Measurements from ENCODE around the gene GDF10.

Gene GDF10

GRCh38 chr10:47276576-47277351, 23.2 kb upstream of the GDF10 start:
- Histone ChIP-seq H3K27me3 (ENCODE audit: control insufficient read depth in 1 of 2, insufficient read depth in 2 of 2, low read length in 2 of 2) (no peaks in the 10 kb centered on the region), H3K9me3 (ENCODE audit: low read length) (no peaks in the 10 kb centered on the region), H3K9ac (ENCODE audit: low read length) (no peak overlapping the region), H3K27ac (ENCODE audit: low read depth, low read length) (no peak overlapping the region), H3K36me3 (ENCODE audit: insufficient read depth, low read length) (no peaks in the 10 kb centered on the region), H3K4me3 (ENCODE audit: low read depth in 1 of 2, low read length in 2 of 2) (no peak overlapping the region), H3K4me1 (ENCODE audit: insufficient read depth, low read length) (no peaks in the 10 kb centered on the region)

- no peaks in the 10 kb centered on the region for H3K27me3 ChIP-seq (ENCODE audit: control insufficient read depth in 1 of 2, insufficient read depth in 2 of 2, low read length in 2 of 2)
- H3K4me3 ChIP-seq (ENCODE audit: low read depth in 1 of 2, low read length in 2 of 2) = no peak overlapping the region
- no peaks in the 10 kb centered on the region for H3K36me3 ChIP-seq (ENCODE audit: insufficient read depth, low read length)
- no peak overlapping the region for H3K9ac ChIP-seq (ENCODE audit: low read length)
- no peaks in the 10 kb centered on the region for H3K9me3 ChIP-seq (ENCODE audit: low read length)
- no peak overlapping the region for H3K27ac ChIP-seq (ENCODE audit: low read depth, low read length)
- no peaks in the 10 kb centered on the region for H3K4me1 ChIP-seq (ENCODE audit: insufficient read depth, low read length)
Measured at GRCh38 chr10:47277352-47278151, 22.4 kb upstream of the GDF10 start.

DNA sequence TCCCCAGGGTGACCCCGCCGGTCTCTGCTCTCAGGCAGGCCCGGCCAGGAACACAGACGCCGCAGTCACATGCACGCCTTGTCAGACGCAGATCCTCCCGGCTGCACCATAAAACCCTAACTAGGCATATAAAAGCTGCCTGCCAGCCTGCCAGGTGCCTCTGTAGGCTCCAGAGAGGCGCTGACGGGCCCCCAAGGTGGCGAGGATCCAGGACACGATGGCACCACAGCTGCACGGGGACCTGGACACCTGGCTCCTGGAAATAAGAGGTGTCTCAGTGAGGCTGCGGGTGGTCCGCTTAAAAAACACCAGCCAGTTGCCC, 21.9 kb upstream of the GDF10 start:
- no peak overlapping the region for H3K27ac ChIP-seq (ENCODE audit: low read depth, low read length)
- no peaks in the 10 kb centered on the region for H3K9me3 ChIP-seq (ENCODE audit: low read length)
- H3K4me3 ChIP-seq (ENCODE audit: low read depth in 1 of 2, low read length in 2 of 2) = no peak overlapping the region
- no peaks in the 10 kb centered on the region for H3K27me3 ChIP-seq (ENCODE audit: control insufficient read depth in 1 of 2, insufficient read depth in 2 of 2, low read length in 2 of 2)
- no peaks in the 10 kb centered on the region for H3K36me3 ChIP-seq (ENCODE audit: insufficient read depth, low read length)
- no peak overlapping the region for H3K9ac ChIP-seq (ENCODE audit: low read length)
- H3K4me1 ChIP-seq (ENCODE audit: insufficient read depth, low read length) = no peaks in the 10 kb centered on the region

DNA sequence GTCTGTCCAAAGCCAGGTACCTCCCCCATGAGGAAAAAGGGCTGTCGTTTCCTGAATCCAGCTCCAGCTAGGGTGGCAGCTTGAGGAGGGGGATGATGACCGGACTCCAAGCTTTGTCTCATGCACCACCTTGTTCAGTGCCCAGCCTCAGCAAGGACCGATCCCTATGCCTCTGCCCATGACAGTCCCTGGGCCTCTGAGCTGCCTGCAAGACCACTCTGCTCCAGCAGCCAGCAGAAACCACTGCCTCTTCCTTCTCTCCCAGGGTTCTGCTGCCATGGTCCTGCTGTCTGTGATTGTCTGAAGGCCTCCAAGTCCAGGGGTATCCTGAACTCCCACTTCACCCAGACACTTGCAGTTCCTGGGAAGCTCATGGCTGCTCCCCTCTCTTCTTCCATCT, 21.3 kb upstream of the GDF10 start:
- Histone ChIP-seq H3K36me3 (ENCODE audit: insufficient read depth, low read length) (no peaks in the 10 kb centered on the region), H3K9ac (ENCODE audit: low read length) (no peak overlapping the region), H3K4me1 (ENCODE audit: insufficient read depth, low read length) (no peaks in the 10 kb centered on the region), H3K4me3 (ENCODE audit: low read depth in 1 of 2, low read length in 2 of 2) (no peak overlapping the region), H3K27me3 (ENCODE audit: control insufficient read depth in 1 of 2, insufficient read depth in 2 of 2, low read length in 2 of 2) (no peaks in the 10 kb centered on the region), H3K27ac (ENCODE audit: low read depth, low read length) (no peak overlapping the region), H3K9me3 (ENCODE audit: low read length) (no peaks in the 10 kb centered on the region)

- Histone ChIP-seq H3K9me3 (ENCODE audit: low read length) (no peaks in the 10 kb centered on the region), H3K36me3 (ENCODE audit: insufficient read depth, low read length) (no peaks in the 10 kb centered on the region), H3K4me3 (ENCODE audit: low read depth in 1 of 2, low read length in 2 of 2) (no peak overlapping the region), H3K9ac (ENCODE audit: low read length) (no peak overlapping the region), H3K4me1 (ENCODE audit: insufficient read depth, low read length) (no peaks in the 10 kb centered on the region), H3K27ac (ENCODE audit: low read depth, low read length) (no peak overlapping the region), H3K27me3 (ENCODE audit: control insufficient read depth in 1 of 2, insufficient read depth in 2 of 2, low read length in 2 of 2) (no peaks in the 10 kb centered on the region)
Measured at GRCh38 chr10:47279276-47279675, 20.7 kb upstream of the GDF10 start.

GRCh38 chr10:47282005-47282656, 17.9 kb upstream of the GDF10 start:
- Histone ChIP-seq H3K36me3 (ENCODE audit: insufficient read depth, low read length) (no peaks in the 10 kb centered on the region), H3K9me3 (ENCODE audit: low read length) (no peaks in the 10 kb centered on the region), H3K9ac (ENCODE audit: low read length) (no peak overlapping the region), H3K4me3 (ENCODE audit: low read depth in 1 of 2, low read length in 2 of 2) (no peak overlapping the region), H3K4me1 (ENCODE audit: insufficient read depth, low read length) (peaks cover 5% of the 10 kb centered on the region), H3K27ac (ENCODE audit: low read depth, low read length) (no peak overlapping the region), H3K27me3 (ENCODE audit: control insufficient read depth in 1 of 2, insufficient read depth in 2 of 2, low read length in 2 of 2) (no peaks in the 10 kb centered on the region)

DNA sequence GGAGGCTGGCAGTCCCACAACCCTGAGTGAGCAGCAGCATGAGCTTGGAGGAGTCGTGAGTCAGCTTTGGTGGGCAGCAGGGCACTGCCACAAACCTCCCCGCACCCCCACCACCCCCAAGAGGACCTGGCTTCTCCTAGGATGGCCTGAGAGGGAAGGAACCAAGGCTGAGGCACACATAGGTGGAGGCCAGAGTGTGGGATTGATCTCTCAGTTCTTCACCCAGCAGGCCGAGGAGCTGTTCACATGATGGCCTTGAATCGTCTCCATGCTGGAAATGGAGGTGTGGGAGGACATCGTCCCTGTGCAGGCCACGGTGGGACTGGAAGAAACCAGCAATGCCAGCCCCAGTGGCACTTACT, 17.4 kb upstream of the GDF10 start:
- Histone ChIP-seq H3K9ac (ENCODE audit: low read length) (no peak overlapping the region), H3K4me1 (ENCODE audit: insufficient read depth, low read length) (peaks cover 10% of the 10 kb centered on the region), H3K27ac (ENCODE audit: low read depth, low read length) (no peak overlapping the region), H3K4me3 (ENCODE audit: low read depth in 1 of 2, low read length in 2 of 2) (no peak overlapping the region), H3K9me3 (ENCODE audit: low read length) (no peaks in the 10 kb centered on the region), H3K27me3 (ENCODE audit: control insufficient read depth in 1 of 2, insufficient read depth in 2 of 2, low read length in 2 of 2) (no peaks in the 10 kb centered on the region), H3K36me3 (ENCODE audit: insufficient read depth, low read length) (no peaks in the 10 kb centered on the region)

- H3K4me1 ChIP-seq (ENCODE audit: insufficient read depth, low read length) = peaks cover 11% of the 10 kb centered on the region
- no peak overlapping the region for H3K9ac ChIP-seq (ENCODE audit: low read length)
- H3K4me3 ChIP-seq (ENCODE audit: low read depth in 1 of 2, low read length in 2 of 2) = no peak overlapping the region
- no peaks in the 10 kb centered on the region for H3K27me3 ChIP-seq (ENCODE audit: control insufficient read depth in 1 of 2, insufficient read depth in 2 of 2, low read length in 2 of 2)
- H3K9me3 ChIP-seq (ENCODE audit: low read length) = no peaks in the 10 kb centered on the region
- no peaks in the 10 kb centered on the region for H3K36me3 ChIP-seq (ENCODE audit: insufficient read depth, low read length)
- H3K27ac ChIP-seq (ENCODE audit: low read depth, low read length) = no peak overlapping the region
Measured at GRCh38 chr10:47283101-47283630, 16.8 kb upstream of the GDF10 start.

GRCh38 chr10:47283848-47284247, 16.1 kb upstream of the GDF10 start:
- Histone ChIP-seq H3K9ac (ENCODE audit: low read length) (no peak overlapping the region), H3K4me3 (ENCODE audit: low read depth in 1 of 2, low read length in 2 of 2) (no peak overlapping the region), H3K9me3 (ENCODE audit: low read length) (no peaks in the 10 kb centered on the region), H3K27ac (ENCODE audit: low read depth, low read length) (no peak overlapping the region), H3K27me3 (ENCODE audit: control insufficient read depth in 1 of 2, insufficient read depth in 2 of 2, low read length in 2 of 2) (no peaks in the 10 kb centered on the region), H3K36me3 (ENCODE audit: insufficient read depth, low read length) (no peaks in the 10 kb centered on the region), H3K4me1 (ENCODE audit: insufficient read depth, low read length) (peaks cover 11% of the 10 kb centered on the region)

DNA sequence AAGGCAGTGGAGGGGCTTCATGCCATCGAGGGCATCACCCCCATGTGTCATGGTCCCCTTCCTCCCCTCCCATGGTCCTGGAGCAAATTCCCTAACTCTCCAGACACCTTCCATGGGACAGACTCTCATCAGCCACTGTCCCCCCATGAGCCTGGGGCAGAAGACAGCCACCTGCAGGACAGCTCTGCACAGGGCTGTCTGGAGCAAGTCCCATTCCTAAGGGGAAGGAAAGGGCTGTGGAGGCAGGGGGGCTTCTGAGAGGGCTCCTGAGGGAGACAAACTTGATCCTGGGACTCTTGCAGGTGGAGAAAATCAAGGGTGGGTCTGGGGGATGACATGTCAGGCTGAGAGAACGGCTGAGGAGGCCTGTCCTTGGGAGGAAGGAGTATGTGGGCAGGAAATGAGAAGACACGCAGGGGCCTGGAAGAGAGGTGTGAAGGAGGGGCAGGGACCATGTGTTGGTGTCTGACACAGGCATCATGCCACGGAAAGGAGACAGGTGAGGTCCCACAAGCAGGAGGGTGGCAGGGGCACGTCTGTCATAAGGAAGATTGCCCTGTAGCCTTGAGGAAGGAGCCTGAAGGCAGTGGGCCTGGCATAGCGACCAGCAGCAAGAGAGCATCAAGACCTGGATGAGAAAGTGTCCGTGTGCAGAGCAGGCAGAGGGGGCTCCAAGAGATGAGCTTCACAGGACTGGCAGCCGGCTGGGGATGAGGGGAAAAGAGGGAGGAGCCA, 14.4 kb upstream of the GDF10 start:
- no peak overlapping the region for H3K27ac ChIP-seq (ENCODE audit: low read depth, low read length)
- H3K27me3 ChIP-seq (ENCODE audit: control insufficient read depth in 1 of 2, insufficient read depth in 2 of 2, low read length in 2 of 2) = no peaks in the 10 kb centered on the region
- no peaks in the 10 kb centered on the region for H3K9me3 ChIP-seq (ENCODE audit: low read length)
- H3K4me1 ChIP-seq (ENCODE audit: insufficient read depth, low read length) = peaks cover 11% of the 10 kb centered on the region
- H3K9ac ChIP-seq (ENCODE audit: low read length) = no peak overlapping the region
- no peak overlapping the region for H3K4me3 ChIP-seq (ENCODE audit: low read depth in 1 of 2, low read length in 2 of 2)
- H3K36me3 ChIP-seq (ENCODE audit: insufficient read depth, low read length) = no peaks in the 10 kb centered on the region

DNA sequence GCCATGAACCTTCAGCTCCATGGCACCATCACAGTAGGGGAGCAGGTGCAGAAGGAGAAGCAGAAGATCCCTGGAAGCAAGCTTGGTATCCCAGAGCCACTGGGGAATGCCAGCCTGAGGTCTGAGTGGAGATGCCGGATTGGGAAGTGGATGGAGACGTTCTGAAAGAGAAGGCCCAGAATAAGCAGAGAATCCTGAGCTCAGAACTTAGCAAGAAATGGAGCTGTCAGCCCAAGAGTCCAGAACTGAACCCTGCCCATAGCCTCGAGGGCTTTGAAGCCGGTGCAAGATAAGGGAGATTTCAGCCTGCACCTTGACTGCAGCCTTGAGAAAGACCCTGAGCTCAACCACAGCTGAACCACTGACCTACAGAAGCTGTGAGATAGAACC, 13.9 kb upstream of the GDF10 start:
- H3K36me3 ChIP-seq (ENCODE audit: insufficient read depth, low read length) = no peaks in the 10 kb centered on the region
- H3K27me3 ChIP-seq (ENCODE audit: control insufficient read depth in 1 of 2, insufficient read depth in 2 of 2, low read length in 2 of 2) = no peaks in the 10 kb centered on the region
- H3K4me3 ChIP-seq (ENCODE audit: low read depth in 1 of 2, low read length in 2 of 2) = no peak overlapping the region
- H3K27ac ChIP-seq (ENCODE audit: low read depth, low read length) = no peak overlapping the region
- no peaks in the 10 kb centered on the region for H3K9me3 ChIP-seq (ENCODE audit: low read length)
- no peak overlapping the region for H3K9ac ChIP-seq (ENCODE audit: low read length)
- peaks cover 11% of the 10 kb centered on the region for H3K4me1 ChIP-seq (ENCODE audit: insufficient read depth, low read length)
